Measurements from ENCODE around the gene ZFAND3. TPM values are rescaled to one million over a fixed set of nuclear protein-coding genes. Genes with fewer than 3 reads are reported as not detected.

Gene ZFAND3
- total and polyA plus RNA-seq, 2 donors (not counting 1 experiment from before 2014, with no cell fraction given) = 21.5 to 40.8 TPM

- no peak overlapping the region for H3K9ac ChIP-seq (ENCODE audit: insufficient read depth, low read length)
- H2AFZ ChIP-seq (ENCODE audit: low read length) = no peak overlapping the region
- no peaks in the 10 kb centered on the region for H3K79me2 ChIP-seq (ENCODE audit: control insufficient read depth, insufficient read depth, low read length)
- H3K9me3 ChIP-seq (ENCODE audit: control insufficient read depth, insufficient read depth, low read depth, low read length) = no peaks in the 10 kb centered on the region
- no peaks in the 10 kb centered on the region for H3K36me3 ChIP-seq (ENCODE audit: control insufficient read depth, insufficient read depth, low read length)
- H4K20me1 ChIP-seq (ENCODE audit: control insufficient read depth, extremely low read depth, insufficient read depth, low read length) = no peaks in the 10 kb centered on the region
- H3K4me1 ChIP-seq (ENCODE audit: control insufficient read depth, extremely low read depth, insufficient read depth, low read length) = peaks cover 18% of the 10 kb centered on the region
- no peak overlapping the region for H3K27ac ChIP-seq (ENCODE audit: insufficient read depth, low read length)
- no peak overlapping the region for H3K4me3 ChIP-seq (replicated peaks in 1 of 4; ENCODE audit: control extremely low read depth in 1 of 4, insufficient read depth in 1 of 4, low read depth in 3 of 4, low read length in 4 of 4)
- DNase-seq (ENCODE audit: low read depth in 2 of 2) = no peak
- TF ChIP-seq EZH2 (IDR thresholded peaks at IDR 0.05; ENCODE audit: low read length, missing control alignments) (no peak), CTCF (conservative IDR thresholded peaks at IDR 0.05 in 1 of 2, IDR thresholded peaks at IDR 0.05 in 1 of 2; ENCODE audit: low read depth in 1 of 2, low read length in 2 of 2) (no peak)
- H3K27me3 ChIP-seq (ENCODE audit: control insufficient read depth, insufficient read depth, low read length) = peaks cover 9% of the 10 kb centered on the region
- H3K4me2 ChIP-seq (ENCODE audit: extremely low read depth, insufficient read depth, low read length) = no peak overlapping the region
Observed at GRCh38 chr6:37781788-37782187, 37.7 kb upstream of the ZFAND3 start.

GRCh38 chr6:37783025-37783855, 36.3 kb upstream of the ZFAND3 start:
- Histone ChIP-seq H2AFZ (ENCODE audit: low read length) (peak overlapping the region; percentile 96), H3K9ac (ENCODE audit: insufficient read depth, low read length) (peak overlapping the region; percentile 63), H3K4me1 (ENCODE audit: control insufficient read depth, extremely low read depth, insufficient read depth, low read length) (peaks cover 18% of the 10 kb centered on the region), H3K4me2 (ENCODE audit: extremely low read depth, insufficient read depth, low read length) (peak overlapping the region; percentile 93), H3K9me3 (ENCODE audit: control insufficient read depth, insufficient read depth, low read depth, low read length) (no peaks in the 10 kb centered on the region), H3K79me2 (ENCODE audit: control insufficient read depth, insufficient read depth, low read length) (no peaks in the 10 kb centered on the region), H3K36me3 (ENCODE audit: control insufficient read depth, insufficient read depth, low read length) (no peaks in the 10 kb centered on the region), H3K27me3 (ENCODE audit: control insufficient read depth, insufficient read depth, low read length) (peaks cover 1% of the 10 kb centered on the region), H4K20me1 (ENCODE audit: control insufficient read depth, extremely low read depth, insufficient read depth, low read length) (no peaks in the 10 kb centered on the region), H3K4me3 (replicated peaks in 1 of 4; ENCODE audit: control extremely low read depth in 1 of 4, insufficient read depth in 1 of 4, low read depth in 3 of 4, low read length in 4 of 4) (peak overlapping the region; percentile 9 to 48 (median 23)), H3K27ac (ENCODE audit: insufficient read depth, low read length) (peak overlapping the region; percentile 65)
- no peak for TF ChIP-seq EZH2 (IDR thresholded peaks at IDR 0.05; ENCODE audit: low read length, missing control alignments)
- TF ChIP-seq CTCF (conservative IDR thresholded peaks at IDR 0.05 in 1 of 2, IDR thresholded peaks at IDR 0.05 in 1 of 2; ENCODE audit: low read depth in 1 of 2, low read length in 2 of 2) = peak in 1 of 2 donors; percentile 14
- peak; percentile 41 to 43 for DNase-seq (ENCODE audit: low read depth in 2 of 2)

GRCh38 chr6:37783856-37784584, 35.5 kb upstream of the ZFAND3 start:
- Histone ChIP-seq H3K79me2 (ENCODE audit: control insufficient read depth, insufficient read depth, low read length) (no peaks in the 10 kb centered on the region), H3K9me3 (ENCODE audit: control insufficient read depth, insufficient read depth, low read depth, low read length) (no peaks in the 10 kb centered on the region), H3K4me3 (replicated peaks in 1 of 4; ENCODE audit: control extremely low read depth in 1 of 4, insufficient read depth in 1 of 4, low read depth in 3 of 4, low read length in 4 of 4) (peak overlapping the region; percentile 15 to 48 (median 34)), H3K4me1 (ENCODE audit: control insufficient read depth, extremely low read depth, insufficient read depth, low read length) (peaks cover 18% of the 10 kb centered on the region), H3K4me2 (ENCODE audit: extremely low read depth, insufficient read depth, low read length) (peak overlapping the region; percentile 93), H4K20me1 (ENCODE audit: control insufficient read depth, extremely low read depth, insufficient read depth, low read length) (no peaks in the 10 kb centered on the region), H3K36me3 (ENCODE audit: control insufficient read depth, insufficient read depth, low read length) (no peaks in the 10 kb centered on the region), H2AFZ (ENCODE audit: low read length) (peak overlapping the region; percentile 96), H3K9ac (ENCODE audit: insufficient read depth, low read length) (peak overlapping the region; percentile 63), H3K27me3 (ENCODE audit: control insufficient read depth, insufficient read depth, low read length) (no peaks in the 10 kb centered on the region), H3K27ac (ENCODE audit: insufficient read depth, low read length) (peak overlapping the region; percentile 65)
- TF ChIP-seq EZH2 (IDR thresholded peaks at IDR 0.05; ENCODE audit: low read length, missing control alignments) = no peak
- no peak for TF ChIP-seq CTCF (conservative IDR thresholded peaks at IDR 0.05 in 1 of 2, IDR thresholded peaks at IDR 0.05 in 1 of 2; ENCODE audit: low read depth in 1 of 2, low read length in 2 of 2)
- DNase-seq (ENCODE audit: low read depth in 2 of 2) = peak; percentile 29 to 51

Data from fibroblast of lung (primary cell).